Measurements from ENCODE around the gene KAT2B. TPM values are rescaled to one million over a fixed set of nuclear protein-coding genes. Genes with fewer than 3 reads are reported as not detected.

Gene KAT2B
- total RNA-seq, 1 donor from 2014 or later: 1.8 TPM

- no peak for TF ChIP-seq CTCF (IDR thresholded peaks at IDR 0.05; ENCODE audit: insufficient read depth, low read length, poor library complexity, severe bottlenecking)
- no peak for DNase-seq (ENCODE audit: low read depth)
- H3K4me3 ChIP-seq (ENCODE audit: low read depth, low read length): no peak overlapping the region
- H3K27me3 ChIP-seq (ENCODE audit: control insufficient read depth, insufficient read depth, low read length): no peaks in the 10 kb centered on the region
- H3K36me3 ChIP-seq (ENCODE audit: control insufficient read depth, insufficient read depth, low read length): no peaks in the 10 kb centered on the region
Observed at GRCh38 chr3:20201143-20201542, 160.9 kb downstream of the KAT2B start.

Other genes with a start within 250 kb of the KAT2B start
- gene EFHB, start 106.2 kb upstream of the KAT2B start, total RNA-seq: 0.33 and 1.5 TPM in 2 replicates
- 53.1 and 59.7 TPM in 2 replicates for gene RAB5A, start 93.3 kb upstream of the KAT2B start, total RNA-seq
- gene PP2D1, start 28.2 kb upstream of the KAT2B start, total RNA-seq: not detected in 2 replicates
- gene SGO1, start 145.8 kb downstream of the KAT2B start, total RNA-seq: 4.8 and 6.9 TPM in 2 replicates